ENCODE measurements around the gene TRPV4. TPM values are rescaled to one million over a fixed set of nuclear protein-coding genes. Genes with fewer than 3 reads are reported as not detected.

The TRPV4 gene
- total RNA-seq, 3 donors from 2014 or later (not counting 1 experiment from before 2014, with no cell fraction given), result not detected

- 80% methylated on average over 6 of the region's 6 CpGs for WGBS (ENCODE audit: insufficient coverage)
- Mint-ChIP-seq H3K4me3 (no peak overlapping the region), H3K36me3 (peaks cover 20% of the 10 kb centered on the region), H3K27ac (no peak overlapping the region), H3K9me3 (peaks cover 2 to 6% of the 10 kb centered on the region in 2 donors), H3K27me3 (ENCODE audit: low read depth in 2 of 2) (no peaks in the 10 kb centered on the region), H3K4me1 (no peaks in the 10 kb centered on the region)
- no peak for TF ChIP-seq CTCF (IDR thresholded peaks at IDR 0.05)
- no peak overlapping the region for H3K27ac ChIP-seq (ENCODE audit: low read length)
- no peaks in the 10 kb centered on the region for H3K9me3 ChIP-seq (ENCODE audit: control insufficient read depth, insufficient read depth, low read length)
- ATAC-seq (no peak), DNase-seq (no peak)
- H3K36me3 ChIP-seq (ENCODE audit: control insufficient read depth, insufficient read depth, low read length), result no peaks in the 10 kb centered on the region
- intact Hi-C loops (cut with micrococcal nuclease), result no loop called here
- H3K27me3 ChIP-seq (ENCODE audit: control insufficient read depth, insufficient read depth, low read length), result no peaks in the 10 kb centered on the region
- H3K4me1 ChIP-seq (ENCODE audit: control insufficient read depth, insufficient read depth, low read length), result no peaks in the 10 kb centered on the region
- H3K4me3 ChIP-seq (ENCODE audit: low read length), result no peak overlapping the region
Measured at GRCh38 chr12:109752117-109753053, 80.8 kb downstream of the TRPV4 start.

- no peak overlapping the region for H3K27ac Mint-ChIP-seq
- no peaks in the 10 kb centered on the region for H3K9me3 Mint-ChIP-seq
- 40% methylated on average over 7 of the region's 8 CpGs for WGBS (ENCODE audit: insufficient coverage)
- H3K4me1 Mint-ChIP-seq, result no peaks in the 10 kb centered on the region
- intact Hi-C loops (cut with micrococcal nuclease), result no loop called here
- TF ChIP-seq CTCF (IDR thresholded peaks at IDR 0.05), result no peak
- Histone ChIP-seq H3K36me3 (ENCODE audit: control insufficient read depth, insufficient read depth, low read length) (no peaks in the 10 kb centered on the region), H3K27ac (ENCODE audit: low read length) (no peak overlapping the region), H3K4me3 (ENCODE audit: low read length) (no peak overlapping the region), H3K4me1 (ENCODE audit: control insufficient read depth, insufficient read depth, low read length) (no peaks in the 10 kb centered on the region), H3K27me3 (ENCODE audit: control insufficient read depth, insufficient read depth, low read length) (no peaks in the 10 kb centered on the region), H3K9me3 (ENCODE audit: control insufficient read depth, insufficient read depth, low read length) (no peaks in the 10 kb centered on the region)
- H3K27me3 Mint-ChIP-seq (ENCODE audit: low read depth in 2 of 2), result peaks cover 0 to 4% of the 10 kb centered on the region in 2 donors
- ATAC-seq (no peak), DNase-seq (no peak)
- no peak overlapping the region for H3K4me3 Mint-ChIP-seq
- no peaks in the 10 kb centered on the region for H3K36me3 Mint-ChIP-seq
Measured at GRCh38 chr12:109744986-109745942, 87.9 kb downstream of the TRPV4 start.

- no peak for ATAC-seq
- intact Hi-C loops (cut with micrococcal nuclease), result no loop called here
- H3K27me3 Mint-ChIP-seq (ENCODE audit: low read depth in 2 of 2), result peaks cover 0 to 4% of the 10 kb centered on the region in 2 donors
- no peak for DNase-seq
- Histone ChIP-seq H3K4me1 (ENCODE audit: control insufficient read depth, insufficient read depth, low read length) (no peaks in the 10 kb centered on the region), H3K27ac (ENCODE audit: low read length) (no peak overlapping the region), H3K27me3 (ENCODE audit: control insufficient read depth, insufficient read depth, low read length) (no peaks in the 10 kb centered on the region), H3K9me3 (ENCODE audit: control insufficient read depth, insufficient read depth, low read length) (no peaks in the 10 kb centered on the region), H3K36me3 (ENCODE audit: control insufficient read depth, insufficient read depth, low read length) (no peaks in the 10 kb centered on the region), H3K4me3 (ENCODE audit: low read length) (no peak overlapping the region)
- WGBS (ENCODE audit: insufficient coverage), result 94% methylated on average over 14 of the region's 14 CpGs
- H3K27ac Mint-ChIP-seq, result no peak overlapping the region
- H3K36me3 Mint-ChIP-seq, result no peaks in the 10 kb centered on the region
- TF ChIP-seq CTCF (IDR thresholded peaks at IDR 0.05), result no peak
- H3K9me3 Mint-ChIP-seq, result no peaks in the 10 kb centered on the region
- H3K4me1 Mint-ChIP-seq, result no peaks in the 10 kb centered on the region
- no peak overlapping the region for H3K4me3 Mint-ChIP-seq
Measured at GRCh38 chr12:109744026-109744425, 89.2 kb downstream of the TRPV4 start.
